Head of caudate nucleus (tissue), 42 donors: ENCODE data around the gene CCDC183.
A peak's percentile ranks its signal among the peaks of the same experiment; 100 is the strongest.

Source experiments
- DNase-seq, 42 donors: peaks; one replicate each; pipeline versions ENCODE4 v3.0.0 to v3.0.0-alpha.2; 2020 to 2021; ENCODE audit warnings: mixed read lengths in 7 of 42
- intact Hi-C: fragments of 100-400 bp; cut with DNase I; formaldehyde crosslinking; loops from one replicate; pipeline ENCODE4 v1.15.0; 2022

The CCDC183 gene

DNA sequence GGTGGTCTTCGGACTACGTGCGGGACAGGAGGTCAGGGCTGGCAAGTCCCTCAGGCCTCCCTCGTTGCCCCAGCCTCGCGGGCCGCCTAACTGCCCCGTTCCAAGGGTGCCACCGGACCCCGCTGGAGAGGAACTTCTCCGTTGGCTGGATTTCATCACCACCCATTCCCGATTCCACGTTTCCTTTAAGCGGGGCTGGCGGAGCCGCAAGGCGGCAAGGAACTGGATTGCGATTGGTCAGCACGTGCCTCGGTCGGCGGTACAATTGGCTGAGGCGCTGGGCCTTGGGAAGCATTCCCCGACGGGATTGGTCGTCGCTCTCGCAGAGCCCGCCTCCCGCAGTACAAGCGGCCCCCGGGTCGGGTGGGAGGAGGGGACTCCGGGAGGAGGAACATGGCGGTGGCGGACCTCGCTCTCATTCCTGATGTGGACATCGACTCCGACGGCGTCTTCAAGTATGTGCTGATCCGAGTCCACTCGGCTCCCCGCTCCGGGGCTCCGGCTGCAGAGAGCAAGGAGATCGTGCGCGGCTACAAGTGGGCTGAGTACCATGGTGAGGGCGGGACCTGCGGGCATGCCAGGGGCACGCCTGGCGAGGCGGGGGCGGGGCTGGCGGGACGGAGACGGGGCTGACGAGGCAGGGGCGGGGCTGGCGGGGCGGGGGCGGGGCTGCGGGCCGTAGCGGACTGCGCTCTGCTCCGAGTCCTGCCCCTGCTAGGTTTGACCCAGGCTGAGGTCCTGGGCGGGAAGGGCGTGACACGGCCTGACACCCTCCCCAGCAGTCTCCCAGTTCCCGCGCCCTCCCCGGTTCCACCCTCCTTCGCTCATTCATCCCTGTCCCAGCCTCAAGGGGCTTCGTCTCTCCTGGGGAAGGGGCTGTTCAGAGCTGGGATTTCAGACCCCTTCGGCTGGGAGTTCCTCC lies 53.2 kb downstream of the CCDC183 start, which contains the start of gene PHPT1:
TSS of gene PHPT1 (plus strand) at position 372 of the 922 bp plus-strand sequence. CDS start at position 394, 22 bp downstream.
- intact Hi-C loops: loop anchor here (5.0 kb wide), 1 partner anchor 42 kb away; the partner anchor contains the start of gene RABL6
- peak; percentile 98 to 100 (median 99) for DNase-seq

DNA sequence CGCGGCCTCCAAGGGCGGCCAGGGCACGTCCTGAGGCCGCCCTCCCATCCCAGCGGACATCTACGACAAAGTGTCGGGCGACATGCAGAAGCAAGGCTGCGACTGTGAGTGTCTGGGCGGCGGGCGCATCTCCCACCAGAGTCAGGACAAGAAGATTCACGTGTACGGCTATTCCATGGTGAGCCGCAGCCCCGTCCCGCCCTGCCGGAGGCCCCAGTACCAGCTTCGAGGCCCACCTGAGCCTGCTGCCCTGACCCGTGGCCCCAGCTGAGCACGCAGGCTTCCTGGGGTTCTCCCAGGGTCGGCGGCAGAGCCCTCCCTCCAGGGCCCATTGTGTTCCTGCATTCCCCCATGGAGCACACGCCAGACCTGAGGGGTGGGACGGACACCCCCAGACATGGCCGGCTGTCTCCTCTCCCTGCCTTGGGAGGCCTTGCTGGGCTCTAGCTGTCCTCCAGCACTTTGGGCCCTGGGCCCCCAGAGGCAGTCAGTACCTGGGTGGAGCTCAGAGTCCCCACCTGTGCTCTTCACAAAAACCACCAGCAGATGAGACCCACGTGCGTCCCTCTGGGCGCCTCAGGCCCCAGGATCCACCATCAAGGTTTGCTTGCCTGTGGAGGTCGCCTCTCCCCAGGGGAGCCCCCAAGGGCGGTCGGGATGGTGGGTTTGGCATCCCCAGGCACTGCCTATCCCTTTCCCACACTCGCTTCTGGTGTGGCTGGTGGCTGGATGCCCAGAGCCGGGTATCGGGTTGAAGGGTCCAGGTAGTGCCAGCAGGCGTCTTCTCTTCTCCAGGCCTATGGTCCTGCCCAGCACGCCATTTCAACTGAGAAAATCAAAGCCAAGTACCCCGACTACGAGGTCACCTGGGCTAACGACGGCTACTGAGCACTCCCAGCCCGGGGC lies 54.1 kb downstream of the CCDC183 start:
- peak in 3 of 42 donors; percentile 15 to 50 (median 35) for DNase-seq
- intact Hi-C loops: loop anchor here (5.0 to 10.0 kb wide), 2 partner anchors 43 to 85 kb away; partner anchors contain the start of gene RABL6

GRCh38 chr9:136850866-136851775 lies 55.0 kb downstream of the CCDC183 start:
- intact Hi-C loops: loop anchor here (10.0 kb wide), 1 partner anchor 84 kb away; no protein-coding TSS in a partner anchor
- DNase-seq: no peak

DNA sequence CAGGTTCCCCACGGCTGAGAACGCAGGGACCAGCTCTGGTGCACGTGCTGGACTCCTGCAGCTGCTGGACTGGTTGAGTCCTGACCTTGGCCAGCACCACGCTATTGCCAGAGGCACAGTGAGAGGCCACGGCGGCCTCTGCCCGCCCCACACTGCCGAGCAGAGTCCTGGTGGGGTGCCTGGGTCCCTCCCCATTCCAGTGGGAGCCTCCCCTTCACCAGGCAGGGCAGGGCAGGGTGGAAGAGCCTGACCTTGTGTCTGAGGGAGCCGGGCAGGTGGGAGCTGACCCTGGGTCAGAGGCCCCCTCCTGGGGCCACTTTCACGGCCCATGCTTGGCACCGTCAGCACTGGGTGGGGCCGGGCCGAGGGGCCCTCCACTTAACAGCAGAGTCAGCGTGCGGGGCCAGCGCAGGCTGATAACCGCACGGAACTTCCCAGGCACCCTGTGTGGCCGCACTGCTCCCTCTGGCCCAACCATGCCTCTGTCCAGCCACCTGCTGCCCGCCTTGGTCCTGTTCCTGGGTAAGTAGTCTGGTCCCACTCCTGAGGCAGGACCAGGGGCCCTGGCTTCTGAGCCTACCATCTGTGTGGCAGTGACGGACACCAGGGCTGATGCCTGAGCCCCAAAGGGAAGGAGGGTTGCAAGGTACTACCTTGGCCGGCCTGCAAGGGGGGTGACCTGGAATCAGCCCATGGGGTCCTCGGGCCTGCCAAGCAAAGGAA lies 56.0 kb downstream of the CCDC183 start, which contains the start of gene MAMDC4:
TSS of gene MAMDC4 (plus strand) at position 406 of the 723 bp plus-strand sequence. CDS start at position 477, 71 bp downstream.
- intact Hi-C loops: loop anchor here (10.0 kb wide), 1 partner anchor 83 kb away; no protein-coding TSS in a partner anchor
- DNase-seq: peak in 1 of 42 donors; percentile 5

DNA sequence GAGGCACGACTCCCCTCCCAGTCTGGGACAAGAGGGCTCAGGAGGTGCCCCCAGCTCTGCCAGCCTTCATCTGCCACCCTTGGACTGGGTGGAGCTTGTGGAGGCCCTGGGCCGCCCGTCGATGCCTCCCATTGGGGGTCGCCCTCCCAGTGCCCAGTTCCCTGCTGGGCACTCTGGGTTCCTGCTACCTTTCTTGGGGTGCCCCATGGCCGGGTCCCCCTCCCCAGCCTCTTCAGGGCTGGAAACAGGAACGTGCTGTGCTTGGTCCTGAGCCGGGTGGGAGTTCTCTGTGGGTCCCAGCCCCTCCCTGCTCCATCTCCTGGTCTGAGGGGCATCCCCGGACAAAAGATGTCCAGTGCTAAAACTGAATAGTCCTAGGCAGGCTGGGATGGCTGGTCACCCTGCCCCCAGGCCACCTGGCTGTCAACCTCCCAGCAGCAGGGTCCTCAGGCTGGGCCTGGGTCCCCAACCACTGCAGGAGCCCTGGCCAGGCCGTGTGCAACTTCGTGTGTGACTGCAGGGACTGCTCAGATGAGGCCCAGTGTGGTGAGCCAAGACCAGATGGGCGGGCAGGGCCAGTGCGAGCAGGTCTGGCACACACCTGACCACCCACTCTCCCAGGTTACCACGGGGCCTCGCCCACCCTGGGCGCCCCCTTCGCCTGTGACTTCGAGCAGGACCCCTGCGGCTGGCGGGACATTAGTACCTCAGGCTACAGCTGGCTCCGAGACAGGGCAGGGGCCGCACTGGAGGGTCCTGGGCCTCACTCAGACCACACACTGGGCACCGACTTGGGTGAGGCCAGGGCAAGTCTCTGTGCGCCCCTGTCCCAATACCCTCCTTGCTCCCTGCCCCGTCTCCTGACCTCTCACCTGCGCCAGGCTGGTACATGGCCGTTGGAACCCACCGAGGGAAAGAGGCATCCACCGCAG lies 56.8 kb downstream of the CCDC183 start:
- DNase-seq: peak in 5 of 42 donors; percentile 1 to 7 (median 4)

GRCh38 chr9:136853596-136854112 lies 57.5 kb downstream of the CCDC183 start:
- intact Hi-C loops: loop anchor here (10.0 kb wide), 1 partner anchor 81 kb away; no protein-coding TSS in a partner anchor
- no peak for DNase-seq

More for the DNA sequence above, 56.8 kb downstream of the CCDC183 start:
- intact Hi-C loops: loop anchor here (10.0 kb wide), 1 partner anchor 82 kb away; no protein-coding TSS in a partner anchor

GRCh38 chr9:136854113-136854841 lies 58.1 kb downstream of the CCDC183 start:
- DNase-seq: peak in 5 of 42 donors; percentile 1 to 27 (median 2)
- intact Hi-C loops: loop anchor here (10.0 kb wide), 1 partner anchor 81 kb away; no protein-coding TSS in a partner anchor

GRCh38 chr9:136854842-136855460 lies 58.8 kb downstream of the CCDC183 start:
- intact Hi-C loops: loop anchor here (10.0 kb wide), 1 partner anchor 80 kb away; no protein-coding TSS in a partner anchor
- peak in 3 of 42 donors; percentile 1 to 22 (median 2) for DNase-seq

DNA sequence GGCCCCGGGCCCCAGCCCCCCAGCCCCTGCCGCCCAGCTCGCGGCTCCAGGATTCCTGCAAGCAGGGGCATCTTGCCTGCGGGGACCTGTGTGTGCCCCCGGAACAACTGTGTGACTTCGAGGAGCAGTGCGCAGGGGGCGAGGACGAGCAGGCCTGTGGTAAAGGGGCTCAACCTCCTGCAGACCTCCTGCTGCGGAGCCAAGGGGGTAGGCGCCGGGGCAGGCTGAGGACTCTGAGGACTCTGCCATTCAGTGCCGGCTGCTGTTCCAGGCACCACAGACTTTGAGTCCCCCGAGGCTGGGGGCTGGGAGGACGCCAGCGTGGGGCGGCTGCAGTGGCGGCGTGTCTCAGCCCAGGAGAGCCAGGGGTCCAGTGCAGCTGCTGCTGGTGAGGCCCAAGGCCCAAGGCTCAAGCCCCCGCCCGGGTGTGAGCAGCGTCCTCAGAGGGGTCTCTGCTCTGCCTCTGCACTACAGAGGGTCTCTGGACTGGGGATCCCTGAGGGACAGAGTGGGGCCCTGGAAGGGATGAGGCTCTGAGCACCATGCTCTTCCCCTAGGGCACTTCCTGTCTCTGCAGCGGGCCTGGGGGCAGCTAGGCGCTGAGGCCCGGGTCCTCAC lies 59.4 kb downstream of the CCDC183 start:
- DNase-seq: peak in 1 of 42 donors; percentile 24
- intact Hi-C loops: loop anchor here (10.0 kb wide), 1 partner anchor 79 kb away; no protein-coding TSS in a partner anchor

DNA sequence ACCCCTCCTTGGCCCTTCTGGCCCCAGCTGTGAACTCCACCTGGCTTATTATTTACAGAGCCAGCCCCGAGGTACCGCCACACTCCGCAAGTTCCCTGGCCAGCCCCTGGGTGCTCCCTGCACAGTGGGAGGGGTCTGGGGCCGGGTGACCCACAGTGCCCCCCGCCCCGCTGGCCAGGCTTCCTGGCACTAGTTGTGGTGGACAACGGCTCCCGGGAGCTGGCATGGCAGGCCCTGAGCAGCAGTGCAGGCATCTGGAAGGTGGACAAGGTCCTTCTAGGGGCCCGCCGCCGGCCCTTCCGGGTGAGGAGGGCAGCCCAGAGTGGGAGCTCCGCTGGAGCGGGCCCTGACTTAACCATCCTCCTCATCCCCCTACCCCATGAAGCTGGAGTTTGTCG lies 59.9 kb downstream of the CCDC183 start:
- peak in 1 of 42 donors; percentile 1 for DNase-seq
- intact Hi-C loops: loop anchor here (10.0 kb wide), 1 partner anchor 79 kb away; no protein-coding TSS in a partner anchor

GRCh38 chr9:136856541-136857141 lies 60.5 kb downstream of the CCDC183 start:
- no peak for DNase-seq
- intact Hi-C loops: loop anchor here (10.0 kb wide), 1 partner anchor 78 kb away; no protein-coding TSS in a partner anchor

- intact Hi-C loops: loop anchor here (10.0 kb wide), 1 partner anchor 78 kb away; no protein-coding TSS in a partner anchor
- DNase-seq: peak in 1 of 42 donors; percentile 22
Measured at GRCh38 chr9:136857166-136857565, 61.0 kb downstream of the CCDC183 start.
